Epidermal melanocyte (primary cell): ENCODE results near the gene NEDD4.

Experiments used
- DNase-seq: peaks from one replicate; pipeline ENCODE4 v3.0.0; 2011; ENCODE audit warnings: low spot score; ENCODE audit not compliant: insufficient read length

NEDD4 gene

GRCh38 chr15:55784286-55784685, 209.1 kb downstream of the NEDD4 start:
- no peak for DNase-seq

GRCh38 chr15:55782901-55783300, 210.5 kb downstream of the NEDD4 start:
- DNase-seq, result no peak

GRCh38 chr15:55780292-55780691, 213.1 kb downstream of the NEDD4 start:
- DNase-seq, result no peak

- no peak for DNase-seq
These were observed 214.5 kb downstream of the NEDD4 start for GRCh38 chr15:55778932-55779331.
